Stimulated activated CD8-positive, alpha-beta memory T cell treated with anti-CD3 and anti-CD28 coated beads, Interleukin-4, amount 100 ng/mL, for 24 hours (primary cell): ENCODE measurements around the gene BAMBI.

Experiments
- DNase-seq: peaks from one replicate; pipeline ENCODE4 v3.0.0-alpha.2; 2020; ENCODE audit warnings: low read depth

BAMBI gene

GRCh38 chr10:28676326-28676967, 874 bp upstream of the BAMBI start:
- DNase-seq, result no peak

GRCh38 chr10:28677888-28678686, 766 bp downstream of the BAMBI start:
- no peak for DNase-seq

- DNase-seq, result no peak
Measured at GRCh38 chr10:28678687-28679457, 1.6 kb downstream of the BAMBI start.

DNA sequence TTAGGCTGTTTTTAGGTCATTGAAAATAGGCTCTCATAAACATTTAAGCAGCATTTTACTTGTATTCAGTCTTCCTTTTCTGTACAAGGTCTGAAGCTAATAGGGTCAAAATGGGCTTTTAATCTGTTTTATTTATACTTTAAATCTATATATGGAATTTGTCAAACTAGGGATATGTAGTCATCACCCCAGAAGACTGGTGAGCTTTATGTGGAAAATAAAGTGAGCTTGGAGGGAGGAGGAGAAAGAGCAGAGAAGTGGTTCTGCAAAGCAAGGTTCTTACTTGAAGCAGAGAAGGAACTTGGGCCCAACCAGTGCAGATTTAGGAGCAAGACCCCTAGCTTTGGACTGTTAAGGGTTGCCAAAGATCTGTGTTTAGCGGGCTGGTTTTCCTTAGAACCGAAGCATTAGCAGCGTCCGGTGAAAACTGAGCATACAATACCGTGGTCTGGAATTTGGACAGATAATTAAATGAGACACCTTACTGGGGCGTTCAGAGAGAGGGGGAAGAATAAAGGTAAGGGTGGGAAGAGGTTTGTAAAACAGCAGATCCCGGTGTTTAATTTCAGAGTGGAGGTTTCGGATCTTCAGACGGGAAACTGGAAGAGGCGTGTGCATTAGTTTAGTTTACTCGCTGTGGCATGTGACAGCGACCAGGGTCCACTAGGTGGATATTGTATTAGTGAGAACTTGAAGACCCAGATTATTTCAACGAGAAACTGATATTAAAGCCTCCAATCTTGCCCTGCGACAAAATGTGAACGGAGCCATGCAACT, 2.4 kb downstream of the BAMBI start:
- DNase-seq, result no peak

- no peak for DNase-seq
Measured at GRCh38 chr10:28680358-28680752, 3.0 kb downstream of the BAMBI start.

GRCh38 chr10:28681291-28681763, 4.0 kb downstream of the BAMBI start:
- no peak for DNase-seq

GRCh38 chr10:28681928-28682750, 4.8 kb downstream of the BAMBI start:
- no peak for DNase-seq

DNA sequence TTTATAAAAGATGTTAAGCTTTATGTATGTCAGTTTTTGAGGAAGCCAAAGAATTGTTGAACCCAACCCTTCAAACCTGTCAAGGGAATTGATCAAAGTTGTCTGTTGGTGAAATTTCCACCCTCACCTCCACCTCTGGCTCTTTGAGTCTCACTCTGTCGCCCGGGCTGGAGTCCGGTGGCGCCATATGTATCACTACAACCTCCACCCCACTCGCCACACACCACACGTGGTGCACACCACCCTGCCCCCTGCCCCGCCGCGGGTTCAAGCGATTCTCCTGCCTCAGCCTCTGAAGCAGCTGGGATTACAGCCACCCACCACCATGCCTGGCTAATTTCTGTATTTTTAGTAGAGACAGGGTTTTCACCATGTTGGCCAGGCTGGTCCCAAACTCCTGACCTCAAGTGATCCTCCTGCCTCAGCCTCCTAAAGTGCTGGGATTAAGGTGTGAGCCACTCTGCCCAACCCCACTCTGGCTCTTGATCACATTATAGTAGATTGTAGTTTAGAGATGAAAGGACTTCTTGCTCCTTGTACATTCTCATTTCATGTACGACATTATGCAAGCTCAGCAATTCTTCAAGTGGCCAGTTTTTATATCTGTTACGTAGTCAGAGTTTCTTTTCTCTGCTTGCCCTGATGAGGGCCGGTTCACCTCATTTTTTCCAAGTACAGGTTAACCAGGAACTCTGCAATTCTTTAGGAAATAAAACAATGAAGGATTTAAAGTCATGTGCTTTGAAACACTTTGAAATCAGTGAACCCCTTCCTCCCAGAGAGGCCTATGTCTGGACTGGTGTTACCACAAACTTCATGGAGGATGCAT, 7.0 kb downstream of the BAMBI start:
- no peak for DNase-seq

DNA sequence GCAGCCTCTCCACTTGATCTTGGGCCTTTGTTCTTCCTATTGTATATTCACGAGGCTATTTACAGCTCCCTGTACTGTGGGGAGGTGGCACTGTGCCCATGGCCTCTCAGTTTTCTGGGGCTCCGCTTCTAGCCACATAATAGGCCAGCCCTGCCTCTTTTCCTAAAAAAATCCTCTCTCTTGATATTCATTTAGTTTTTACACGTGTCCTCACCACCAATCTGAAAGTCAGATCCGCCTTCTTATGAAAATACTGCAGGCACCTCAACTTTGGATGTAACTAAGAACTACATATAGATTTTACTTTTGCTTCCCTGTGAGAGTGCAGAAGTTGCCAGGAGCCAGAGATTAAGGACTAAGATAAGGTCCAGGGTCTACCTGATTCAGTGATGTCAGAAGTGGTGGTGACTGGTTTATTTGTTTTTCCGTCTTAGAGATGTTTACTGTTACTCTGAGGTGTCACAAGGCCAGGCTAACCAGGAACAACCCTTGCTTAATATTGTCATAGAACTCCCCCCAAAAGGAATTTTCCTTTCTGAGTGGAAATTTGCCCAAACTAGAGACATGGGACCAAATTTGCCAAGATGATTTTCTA, 7.8 kb downstream of the BAMBI start:
- no peak for DNase-seq

DNA sequence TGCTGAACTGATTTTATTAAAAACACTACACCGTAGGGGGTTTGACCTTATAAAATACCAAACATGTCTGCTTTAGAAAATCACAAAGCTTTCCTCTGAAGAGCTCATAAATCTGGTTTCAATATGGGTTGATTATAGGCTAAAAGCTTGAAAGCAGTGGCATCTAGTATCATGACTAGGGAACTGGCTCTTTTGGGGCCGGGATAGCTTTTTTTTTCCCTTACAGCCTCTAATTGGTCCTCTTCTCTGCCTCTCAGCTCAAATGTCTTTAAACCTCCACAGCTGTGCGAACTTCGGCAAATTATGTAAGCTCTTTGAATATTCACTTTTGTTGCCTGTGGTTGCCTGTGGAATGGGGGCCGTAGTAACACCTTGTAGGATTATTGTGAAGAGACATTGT, 8.4 kb downstream of the BAMBI start:
- no peak for DNase-seq

GRCh38 chr10:28686835-28687682, 9.7 kb downstream of the BAMBI start:
- DNase-seq, result no peak

DNA sequence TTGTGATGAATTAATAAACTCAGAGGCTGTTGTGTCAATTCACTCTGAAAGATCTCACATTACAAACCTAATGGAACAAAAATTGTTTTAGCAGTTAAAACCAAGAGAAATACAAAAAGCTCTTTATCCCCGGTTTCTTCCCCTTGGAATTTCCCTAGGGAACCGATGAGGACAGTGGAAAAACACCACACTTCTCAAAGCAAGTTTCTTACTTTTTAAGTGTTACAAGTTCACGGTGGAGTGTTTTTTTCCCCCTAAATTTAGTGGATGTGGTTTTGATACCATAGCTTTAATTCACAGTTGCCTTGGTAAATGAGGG, 10.3 kb downstream of the BAMBI start:
- no peak for DNase-seq

- no peak for DNase-seq
Measured at GRCh38 chr10:28690545-28690944, 13.2 kb downstream of the BAMBI start.

- DNase-seq, result no peak
Measured at GRCh38 chr10:28691187-28691694, 13.9 kb downstream of the BAMBI start.

- DNase-seq, result no peak
Measured at GRCh38 chr10:28692050-28692449, 14.7 kb downstream of the BAMBI start.

- no peak for DNase-seq
Measured at GRCh38 chr10:28694530-28694929, 17.2 kb downstream of the BAMBI start.

DNA sequence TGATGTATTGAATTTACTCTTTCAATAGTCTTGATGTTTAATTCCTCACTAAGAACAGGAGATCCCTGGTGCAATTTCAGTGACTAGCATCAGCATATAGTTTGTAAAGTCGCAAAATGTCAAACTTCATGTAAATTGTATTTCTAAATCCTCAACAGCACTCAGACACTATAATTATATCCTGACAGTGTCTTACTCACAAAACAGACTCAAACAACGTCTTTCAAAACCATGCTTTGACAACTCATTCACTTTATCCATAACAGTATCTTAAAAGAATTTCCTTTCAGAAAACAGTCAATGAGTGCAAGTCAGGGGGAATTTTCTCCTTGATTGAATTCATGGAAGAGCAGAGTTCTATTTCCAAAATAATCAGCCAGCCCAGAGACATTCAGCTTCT, 20.8 kb downstream of the BAMBI start:
- DNase-seq, result no peak

GRCh38 chr10:28704464-28705161, 27.3 kb downstream of the BAMBI start:
- no peak for DNase-seq
